GM19238 (cell line): Measurements from ENCODE around the gene SLTM.
"Not testable (repeated sequence)": the region's sequence is repeated elsewhere in the genome, so short reads cannot be mapped to it uniquely, and the experiment has no call there.

ENCODE experiments used
- DNase-seq: peaks from one replicate; pipeline ENCODE4 v3.0.0; 2011; ENCODE audit warnings: low spot score; ENCODE audit not compliant: insufficient read length

The SLTM gene

GRCh38 chr15:58877999-58878825 lies 55.3 kb downstream of the SLTM start:
- no peak for DNase-seq

- no peak for DNase-seq
Measured at GRCh38 chr15:58876306-58877106, 57.0 kb downstream of the SLTM start.

- no peak for DNase-seq
Measured at GRCh38 chr15:58875343-58875742, 58.1 kb downstream of the SLTM start.

GRCh38 chr15:58873267-58873666 lies 60.2 kb downstream of the SLTM start:
- no peak for DNase-seq

GRCh38 chr15:58870451-58870850 lies 63.0 kb downstream of the SLTM start:
- DNase-seq, result no peak

- DNase-seq, result no peak
Measured at GRCh38 chr15:58867926-58868325, 65.6 kb downstream of the SLTM start.

GRCh38 chr15:58865425-58865880 lies 68.0 kb downstream of the SLTM start:
- no peak for DNase-seq

GRCh38 chr15:58864602-58865424 lies 68.7 kb downstream of the SLTM start:
- DNase-seq, result no peak

- no peak for DNase-seq
Measured at GRCh38 chr15:58862326-58862725, 71.2 kb downstream of the SLTM start.

GRCh38 chr15:58856621-58857020 lies 76.9 kb downstream of the SLTM start:
- DNase-seq, result not testable (repeated sequence)

GRCh38 chr15:58856086-58856485 lies 77.4 kb downstream of the SLTM start:
- no peak for DNase-seq

GRCh38 chr15:58854593-58854992 lies 78.9 kb downstream of the SLTM start:
- no peak for DNase-seq

GRCh38 chr15:58852347-58852746 lies 81.1 kb downstream of the SLTM start:
- no peak for DNase-seq

GRCh38 chr15:58851205-58851604 lies 82.3 kb downstream of the SLTM start:
- DNase-seq, result not testable (repeated sequence)

- DNase-seq, result no peak
Measured at GRCh38 chr15:58842713-58843396, 90.6 kb downstream of the SLTM start.

GRCh38 chr15:58840048-58840447 lies 93.4 kb downstream of the SLTM start:
- no peak for DNase-seq

- no peak for DNase-seq
Measured at GRCh38 chr15:58839485-58839884, 94.0 kb downstream of the SLTM start.

- not testable (repeated sequence) for DNase-seq
Measured at GRCh38 chr15:58833681-58834426, 99.6 kb downstream of the SLTM start.

- DNase-seq, result no peak
Measured at GRCh38 chr15:58830556-58830955, 102.9 kb downstream of the SLTM start.
